DMS 273 treated with DMSO at 0.1 percent for 48 hours (cell line): ENCODE results near the gene CYP17A1.

ENCODE experiments used
- DNase-seq: peaks from one replicate; lab custom pipeline; 2025; lab: John Stamatoyannopoulos, UW

Gene CYP17A1

DNA sequence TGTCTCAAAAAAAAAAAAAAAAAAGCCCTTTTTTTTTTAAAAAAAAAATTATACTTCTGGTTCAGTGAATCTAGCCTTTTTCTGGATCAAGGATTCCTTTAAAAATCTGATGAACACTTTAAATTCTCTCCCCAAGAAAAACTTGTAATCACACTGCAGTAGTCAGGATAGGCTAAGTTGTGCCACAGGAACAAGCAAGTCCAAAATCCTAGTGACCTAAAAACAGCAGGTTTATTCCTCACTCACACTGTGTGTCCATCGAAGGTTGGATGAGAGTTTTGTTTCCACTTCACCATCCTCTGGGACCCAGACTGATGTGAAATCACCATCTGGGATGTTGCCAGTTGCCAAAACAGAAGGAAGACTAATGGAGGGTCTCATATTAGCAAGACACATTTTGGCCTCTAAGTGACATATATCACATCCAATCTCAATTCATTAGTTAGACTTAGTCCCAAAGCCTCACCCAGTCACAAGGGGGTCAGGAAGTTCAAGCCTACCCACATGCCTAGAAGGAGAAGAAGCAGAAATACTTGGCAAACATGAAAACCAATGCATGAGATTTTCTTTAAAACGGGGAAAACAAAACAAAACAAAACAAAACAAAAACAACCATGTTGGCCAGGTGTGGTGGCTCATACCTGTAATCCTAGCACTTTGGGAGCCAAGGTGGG lies 32.7 kb downstream of the CYP17A1 start:
- no peak for DNase-seq

DNA sequence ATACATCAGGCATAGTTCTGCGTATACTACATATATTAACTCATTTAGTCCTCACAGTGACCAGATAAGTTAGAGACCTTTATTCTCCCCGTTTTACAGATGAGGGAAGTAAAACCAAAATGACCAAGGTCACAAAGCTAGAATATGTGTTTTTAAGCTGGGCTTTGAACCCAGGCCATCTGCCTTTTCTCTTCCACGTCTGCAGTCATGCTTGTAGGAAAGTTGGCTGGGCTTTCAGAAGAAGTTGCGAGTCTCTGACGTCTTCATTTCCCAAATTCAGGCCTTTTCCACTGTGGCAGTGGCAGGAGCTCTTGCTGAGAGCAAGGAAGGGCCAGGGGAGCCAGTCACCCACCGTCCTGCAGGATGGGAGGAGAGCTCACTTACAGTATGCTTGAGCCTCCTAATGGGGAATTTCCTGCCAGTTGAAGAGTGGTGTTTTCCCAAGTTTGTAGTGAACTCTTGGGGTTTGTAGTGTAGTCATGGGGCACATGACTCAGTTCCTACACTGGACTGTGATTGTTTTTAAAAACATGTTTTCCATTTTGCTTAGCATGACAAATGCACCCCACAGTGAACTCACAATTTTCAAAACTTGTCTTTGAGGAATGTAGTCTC lies 34.2 kb downstream of the CYP17A1 start:
- DNase-seq: no peak

DNA sequence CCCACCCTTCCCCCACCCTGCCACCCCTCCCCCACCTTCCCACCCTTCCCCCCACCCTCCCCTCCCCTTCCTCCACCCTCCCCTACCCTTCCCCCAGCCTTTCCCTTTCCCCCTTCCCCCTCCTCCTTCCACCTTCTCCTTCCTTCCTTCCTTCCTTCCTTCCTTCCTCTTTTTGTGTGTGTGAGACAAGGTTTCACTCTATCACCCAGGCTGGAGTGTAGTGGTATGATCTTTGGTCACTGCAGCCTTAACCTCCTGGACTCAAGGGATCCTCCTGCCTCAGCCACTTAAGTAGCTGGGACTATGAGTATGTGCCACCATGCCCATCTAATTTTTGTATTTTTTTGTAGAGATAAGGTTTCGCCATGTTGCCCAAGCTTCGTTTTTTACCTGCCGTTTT lies 35.2 kb downstream of the CYP17A1 start:
- no peak for DNase-seq

DNA sequence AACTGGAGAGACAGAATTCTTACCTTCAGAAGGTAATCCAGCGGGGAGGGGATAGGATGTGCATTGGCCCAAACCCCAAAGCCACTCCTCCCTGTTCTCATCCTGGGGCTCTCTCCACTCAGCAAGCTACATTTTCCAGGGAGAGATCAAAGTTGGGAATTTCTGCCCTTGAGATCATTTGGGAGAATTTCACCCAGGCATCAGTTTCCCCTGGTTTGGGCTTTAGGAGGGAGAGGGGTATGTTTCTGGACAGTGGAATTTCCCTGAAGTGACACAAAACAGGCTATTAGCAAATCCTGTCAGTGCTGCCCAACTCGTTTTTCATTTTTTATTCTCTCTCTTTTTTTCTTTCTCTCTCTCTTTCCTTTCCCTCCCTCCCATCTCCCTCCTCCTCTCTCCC lies 35.7 kb downstream of the CYP17A1 start:
- no peak for DNase-seq

DNA sequence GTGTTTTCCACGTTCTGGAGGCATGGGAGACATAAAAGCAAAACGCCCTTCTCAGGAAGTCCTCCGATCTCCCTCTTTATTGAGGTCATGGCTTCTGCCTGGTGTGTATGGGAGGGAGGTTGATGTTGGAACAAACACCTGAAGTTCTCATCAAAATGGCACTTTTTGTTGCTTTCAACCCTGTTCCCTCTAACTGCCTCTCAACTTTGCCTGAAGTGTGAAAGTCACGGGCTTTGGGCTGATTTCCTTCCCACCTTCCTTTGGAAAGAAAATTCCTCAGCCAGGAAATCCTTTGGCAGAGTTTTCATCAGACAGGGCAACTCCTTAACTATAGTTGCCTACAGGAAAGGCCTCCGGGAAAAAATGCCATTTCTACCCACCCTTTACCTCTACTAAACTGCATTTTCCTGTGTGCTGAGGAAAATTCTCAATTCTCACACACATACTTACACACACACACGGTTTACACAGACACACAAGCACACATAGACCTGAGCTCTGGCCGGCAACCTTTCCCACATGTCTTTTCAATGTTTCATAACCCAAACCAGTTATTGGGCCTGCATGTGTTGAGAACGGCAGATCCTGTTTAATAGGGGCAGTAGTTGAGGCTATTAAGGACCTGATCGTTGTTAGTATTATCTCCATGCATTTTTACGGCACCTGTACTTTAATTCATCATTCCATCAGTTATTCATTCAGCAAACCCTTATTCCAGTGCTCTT lies 36.4 kb downstream of the CYP17A1 start:
- DNase-seq: no peak

DNA sequence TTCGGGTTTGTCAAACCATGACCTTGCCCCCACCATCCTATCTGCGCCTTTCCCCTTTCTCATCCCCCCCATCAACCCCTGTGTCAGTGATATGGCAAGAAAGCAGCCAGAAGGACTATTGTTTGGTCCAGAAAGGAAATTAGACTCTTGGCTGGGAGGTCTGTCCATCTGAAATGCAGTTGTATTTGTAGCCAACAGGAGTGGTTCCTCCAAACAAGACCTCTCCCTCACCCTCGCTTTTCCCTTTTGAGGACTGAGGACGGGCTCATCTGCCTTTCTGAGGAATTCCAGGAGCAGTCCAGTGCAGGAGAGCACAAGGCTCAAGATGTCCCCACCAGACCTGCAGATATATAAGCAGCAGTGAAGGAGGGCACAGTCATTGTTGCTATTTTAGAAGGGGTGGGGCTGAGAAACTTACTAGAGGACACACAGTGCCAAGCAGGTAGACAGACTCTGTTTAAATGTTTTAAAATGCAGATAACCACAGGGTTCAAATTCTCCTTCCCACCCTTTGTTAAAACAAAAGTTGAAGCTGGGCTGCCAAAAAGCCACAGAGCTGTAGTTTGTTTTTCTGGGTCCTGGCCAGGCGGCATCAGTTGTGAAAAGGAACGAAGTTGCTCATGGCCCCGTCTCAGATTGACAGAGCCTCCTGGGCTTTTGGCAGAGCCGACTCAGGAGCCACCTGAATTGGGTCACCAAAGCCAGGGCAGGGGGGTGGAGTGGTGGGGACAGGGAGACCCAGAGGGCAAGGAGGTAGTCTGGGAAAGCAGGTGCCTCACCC lies 37.3 kb downstream of the CYP17A1 start:
- DNase-seq: no peak

DNA sequence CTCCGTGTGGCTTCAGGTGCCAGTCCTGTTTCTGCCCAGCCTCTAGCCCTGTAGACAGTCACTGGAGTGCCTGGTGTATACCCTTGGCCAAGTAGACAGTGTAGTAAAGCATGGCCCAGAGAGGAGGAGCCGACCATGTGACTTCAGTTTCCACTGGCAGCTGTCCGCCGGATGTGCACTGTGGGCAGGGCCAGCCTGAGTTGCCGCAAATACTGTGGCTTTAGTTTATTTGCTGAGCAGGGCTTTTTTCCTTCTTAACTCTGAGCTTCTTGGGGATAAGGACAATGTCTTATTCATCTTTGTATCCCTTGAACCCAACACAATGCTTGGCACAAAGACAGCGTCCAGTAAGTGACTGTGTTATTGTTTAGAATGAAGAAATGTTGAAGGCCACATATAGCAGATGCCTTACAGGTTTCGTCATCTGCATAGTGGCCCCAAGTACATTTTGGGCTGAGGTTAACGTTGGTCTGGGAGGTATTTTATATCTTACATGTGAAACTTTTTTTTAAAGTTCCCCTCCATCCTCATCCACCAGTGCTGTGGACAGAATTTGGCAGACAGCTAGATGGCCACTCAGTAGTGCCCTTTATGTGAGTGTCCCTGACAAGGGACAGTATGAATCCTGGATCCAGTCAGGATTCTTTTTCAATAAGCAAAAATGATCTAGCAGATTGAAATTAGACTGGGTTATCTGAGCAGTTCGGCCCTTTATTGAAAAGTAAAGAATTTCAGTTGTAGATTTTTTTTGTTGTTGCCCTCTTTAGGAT lies 40.6 kb downstream of the CYP17A1 start:
- DNase-seq: no peak

DNA sequence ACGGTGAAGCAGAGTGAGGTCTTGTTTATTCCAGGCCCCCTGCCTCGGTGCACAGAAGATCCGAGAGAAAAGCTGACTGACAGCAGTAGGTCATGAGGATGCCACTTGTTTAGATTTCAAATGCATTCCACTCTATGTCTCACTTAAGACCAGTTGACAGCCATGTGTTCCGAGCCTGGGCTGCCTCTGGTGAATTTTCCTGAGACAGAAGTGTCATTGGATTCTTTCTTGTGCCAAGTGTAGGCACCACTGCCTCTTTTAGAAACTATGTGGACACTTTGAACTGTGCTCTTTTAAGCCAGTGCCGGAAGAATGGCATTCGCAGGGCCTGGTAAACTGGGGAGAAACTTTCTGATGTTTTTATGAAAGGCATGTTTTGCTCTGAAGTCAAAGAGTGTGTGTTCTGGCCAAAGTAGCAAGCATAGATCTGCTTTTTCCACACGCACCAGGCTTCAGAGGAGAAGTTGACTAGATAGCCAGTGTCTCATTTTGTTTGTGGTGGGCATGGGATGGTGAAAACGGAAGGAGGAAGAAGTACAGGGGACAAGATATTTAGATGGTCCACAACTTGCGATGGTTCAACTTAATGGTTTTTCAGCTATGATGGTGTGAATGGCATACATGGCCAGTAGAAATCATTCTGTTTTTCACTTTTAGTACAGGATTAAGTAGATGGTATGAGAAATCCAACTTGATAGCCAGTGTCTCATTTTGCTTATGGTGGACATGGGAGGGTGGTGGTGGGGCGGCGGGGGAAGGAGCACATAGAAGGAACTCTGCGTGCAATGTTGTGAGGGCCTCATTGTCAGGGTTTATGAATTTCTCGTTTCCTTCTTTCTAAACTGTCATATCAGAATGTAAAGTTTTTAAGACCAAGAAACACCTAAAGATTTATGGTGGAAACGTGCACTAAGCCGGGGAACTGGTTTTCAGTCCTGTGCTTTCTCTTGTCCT lies 41.5 kb downstream of the CYP17A1 start:
- DNase-seq: no peak

DNA sequence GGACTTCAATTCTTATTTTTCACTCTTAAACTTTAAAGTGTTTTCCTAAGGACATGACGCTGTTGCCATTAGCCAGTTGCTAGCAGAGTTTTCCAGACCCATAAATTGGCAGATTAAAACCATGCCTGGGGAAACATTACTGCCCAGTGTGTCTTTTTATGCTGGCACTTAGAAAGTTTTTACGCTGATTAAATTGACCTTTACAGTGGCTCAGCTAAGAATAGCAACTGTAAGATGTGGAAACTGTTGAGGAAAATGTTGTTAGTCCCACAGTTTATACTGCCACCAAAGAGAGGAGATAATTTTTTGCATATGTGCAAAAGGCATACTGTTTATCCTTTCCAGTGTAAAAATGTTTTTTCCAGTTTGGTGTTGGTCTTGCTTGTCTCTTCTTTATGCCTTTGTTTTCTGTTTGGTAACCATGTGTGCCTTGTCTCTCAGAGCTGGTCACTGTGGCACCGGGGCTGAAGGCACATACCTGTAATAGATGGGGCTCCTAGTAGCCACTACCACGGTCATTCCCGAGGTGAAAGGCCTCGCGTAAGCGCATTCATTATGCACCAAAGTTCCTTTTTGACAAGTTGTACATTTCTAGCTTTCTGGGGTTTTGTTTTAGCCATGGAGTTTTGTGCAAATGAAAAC lies 45.3 kb downstream of the CYP17A1 start:
- DNase-seq: no peak

DNA sequence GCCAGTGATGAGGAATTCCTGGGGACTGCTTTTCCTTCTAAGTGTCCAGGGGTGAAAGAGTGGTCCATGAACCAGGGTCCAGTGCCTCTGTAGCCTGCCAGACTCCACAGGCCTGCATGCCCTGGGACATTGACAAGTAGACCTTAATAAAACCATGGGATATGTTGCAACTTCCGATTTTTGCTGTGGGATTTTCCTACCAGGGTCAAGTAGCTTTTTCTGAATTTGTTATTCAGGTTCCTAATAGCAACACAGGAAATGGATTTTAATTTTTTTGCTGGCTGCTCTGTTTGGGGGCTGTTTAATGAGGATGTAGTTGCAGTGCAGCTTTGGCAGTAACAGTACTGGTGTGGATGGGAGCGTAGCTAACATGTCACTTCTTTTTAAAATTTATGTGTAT lies 51.4 kb downstream of the CYP17A1 start:
- DNase-seq: no peak

DNA sequence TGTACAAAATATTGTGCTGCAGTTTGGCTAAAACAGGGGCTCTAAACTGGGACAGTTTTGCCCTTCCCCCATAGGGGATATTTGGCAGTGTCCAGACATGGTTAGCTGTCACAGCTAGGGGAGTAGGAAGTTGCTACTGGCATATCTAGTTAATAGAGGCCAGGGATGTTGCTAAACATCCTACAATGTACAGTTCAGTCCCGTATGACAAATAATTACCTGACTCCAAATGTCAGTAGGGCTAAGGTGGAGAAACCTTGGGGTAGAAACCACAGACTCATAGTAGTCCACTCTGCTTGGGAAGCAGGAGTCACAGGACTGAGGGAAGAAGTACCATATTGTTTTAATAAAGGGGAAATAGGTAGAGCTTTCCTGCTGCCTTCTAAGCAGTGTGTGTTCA lies 53.6 kb downstream of the CYP17A1 start:
- DNase-seq: no peak

DNA sequence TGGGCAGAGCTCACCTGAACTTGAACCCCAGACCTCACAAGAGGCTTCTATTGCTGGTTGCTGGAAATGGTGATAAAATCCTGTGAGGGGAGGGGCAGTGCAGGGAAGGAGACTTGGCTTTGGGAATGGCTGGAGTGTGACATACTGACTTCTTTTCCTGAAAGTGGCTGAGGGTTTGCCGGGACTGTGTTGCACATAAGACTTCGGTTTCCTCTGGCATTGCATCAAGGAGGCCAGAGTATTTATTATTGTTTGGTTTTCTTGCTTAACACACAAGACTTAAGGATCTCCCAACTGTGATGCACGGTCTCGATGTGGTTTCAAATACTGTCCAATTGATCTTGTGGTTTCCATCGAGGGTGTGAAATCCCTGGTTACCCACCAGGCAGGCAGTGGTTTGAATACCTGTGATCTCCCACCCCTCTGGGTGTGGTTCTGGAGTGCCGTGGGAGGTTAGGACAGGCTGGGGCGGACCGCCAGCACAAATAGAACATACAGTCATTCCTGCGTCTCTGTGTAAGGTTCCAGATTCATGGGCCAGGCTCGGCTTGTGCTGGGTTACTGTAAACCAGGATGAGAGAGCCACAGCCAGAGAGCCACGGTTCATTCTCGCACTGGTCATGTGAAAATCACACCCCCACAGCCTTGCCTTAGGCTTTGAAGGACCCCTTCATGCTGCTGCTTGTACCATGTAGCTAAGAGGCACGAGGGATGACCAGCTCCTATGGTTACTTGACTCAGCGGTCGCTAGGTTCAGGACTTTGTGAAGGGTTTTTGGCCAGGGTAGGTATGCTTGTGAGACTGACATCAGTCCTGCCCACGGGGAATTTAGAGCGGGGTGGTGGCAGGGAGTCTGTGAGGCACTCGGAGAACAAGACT lies 54.3 kb downstream of the CYP17A1 start:
- no peak for DNase-seq

DNA sequence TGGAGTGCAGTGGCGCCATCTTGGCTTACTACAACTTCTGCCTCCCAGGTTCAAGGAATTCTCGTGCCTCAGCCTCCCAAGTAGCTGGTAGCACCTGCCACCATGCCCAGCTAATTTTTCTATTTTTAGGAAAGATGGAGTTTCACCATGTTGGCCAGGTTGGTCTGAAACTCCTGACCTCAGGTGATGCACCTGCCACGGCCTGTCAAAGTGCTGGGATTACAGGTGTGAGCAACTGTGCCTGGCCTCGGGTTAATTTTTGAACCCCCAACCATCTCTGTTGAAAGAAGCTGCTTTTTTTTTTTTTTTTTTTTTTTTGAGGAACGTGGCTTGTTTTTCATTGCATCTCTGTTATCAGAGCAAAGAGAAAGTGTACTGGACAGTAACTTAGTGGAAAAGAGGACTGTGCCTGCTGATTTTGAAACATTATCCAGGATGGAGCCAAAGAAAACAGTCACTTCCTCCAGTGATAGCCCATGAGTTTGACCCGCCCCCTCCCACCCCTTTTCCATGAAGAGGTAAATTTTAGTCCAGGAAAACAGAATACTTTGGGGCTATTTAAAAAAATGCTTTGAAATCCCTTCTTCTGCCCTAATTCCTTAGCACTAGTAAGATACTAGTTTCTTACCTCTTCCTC lies 55.2 kb downstream of the CYP17A1 start:
- DNase-seq: no peak

DNA sequence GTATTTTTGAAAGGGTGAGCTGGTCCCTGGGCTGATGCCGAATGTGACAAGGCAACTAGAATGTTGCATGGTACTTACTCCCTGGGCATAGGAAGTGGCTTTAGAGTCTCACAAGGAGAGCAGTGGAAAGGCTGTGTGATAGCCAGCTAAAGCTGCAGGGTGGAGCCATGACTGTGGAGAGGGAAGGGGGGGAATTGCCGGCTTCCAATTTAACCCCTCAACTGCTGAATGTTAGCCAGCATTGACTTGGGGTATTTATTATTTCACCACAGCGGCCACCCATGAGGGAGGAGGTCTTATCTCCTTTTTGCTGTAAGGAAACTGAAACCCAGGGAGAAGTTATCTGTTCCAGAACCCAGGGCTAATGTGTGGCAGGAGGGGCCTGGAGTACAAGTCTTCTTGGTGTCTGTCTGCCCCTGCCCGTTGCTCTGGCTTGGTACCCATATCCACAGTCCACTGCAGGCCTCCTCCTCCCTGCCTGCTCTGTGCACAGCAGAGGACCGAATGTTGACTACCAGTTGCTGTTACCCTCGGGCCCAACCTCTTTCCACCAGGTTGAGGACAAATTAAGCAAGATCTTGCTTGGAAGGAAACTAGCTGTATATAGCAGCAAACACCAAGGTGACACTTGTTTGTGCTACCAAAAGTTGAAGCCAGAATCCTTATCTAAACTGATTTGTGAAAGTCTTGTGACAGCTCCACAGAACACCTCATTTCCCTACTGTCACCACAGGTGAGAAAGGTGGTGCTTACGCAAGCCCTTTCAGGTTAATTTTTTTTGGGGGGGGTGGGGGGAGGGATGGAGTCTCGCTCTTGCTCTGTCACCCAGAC lies 55.9 kb downstream of the CYP17A1 start:
- DNase-seq: no peak
